Astrocyte of the cerebellum (primary cell): Measurements from ENCODE around the gene C2orf76.

Source experiments
- DNase-seq: peaks from one replicate; pipeline ENCODE4 v3.0.0-alpha.2; 2011; ENCODE audit warnings: low read depth
- H3K4me3 ChIP-seq: 2 replicates; pipeline ENCODE4 v1.5.1; 2011; ENCODE audit warnings: mild to moderate bottlenecking, low read depth, low read length, moderate library complexity
- CTCF ChIP-seq: IDR thresholded peaks from 2 replicates; pipeline ENCODE4 v1.5.1; 2012; ENCODE audit warnings: low read length, low read depth, moderate library complexity, mild to moderate bottlenecking; ENCODE audit errors: missing control alignments
- in situ Hi-C: cut with HindIII; loops from 2 replicates; pipeline ENCODE4 v1.10.0; 2017; ENCODE audit warnings: low sequenced_read_pairs

C2orf76 gene

GRCh38 chr2:119253760-119254600, 112.7 kb downstream of the C2orf76 start:
- TF ChIP-seq CTCF: no peak
- no peak overlapping the region for H3K4me3 ChIP-seq
- in situ Hi-C loops: no loop called here
- DNase-seq: no peak

GRCh38 chr2:119253114-119253702, 113.4 kb downstream of the C2orf76 start:
- DNase-seq: peak; percentile 65
- in situ Hi-C loops: no loop called here
- no peak overlapping the region for H3K4me3 ChIP-seq
- no peak for TF ChIP-seq CTCF
